HEK293T (cell line): ENCODE results near the gene VIPR2.

ENCODE experiments used
- ARNT ChIP-seq: fragments of 450-650 bp; IDR thresholded peaks from 2 replicates; pipeline ENCODE4 v1.6.1; 2017; ENCODE audit warnings: mild to moderate bottlenecking
- BHLHE40 ChIP-seq: fragments of 450-650 bp; IDR thresholded peaks from 2 replicates; pipeline ENCODE4 v1.6.1; 2016; ENCODE audit warnings: mild to moderate bottlenecking, moderate library complexity, borderline replicate concordance
- NFRKB ChIP-seq: fragments of 450-650 bp; IDR thresholded peaks from 2 replicates; pipeline ENCODE4 v1.6.1; 2016; ENCODE audit warnings: mild to moderate bottlenecking, moderate library complexity
- SUZ12 ChIP-seq: fragments of 450-650 bp; IDR thresholded peaks from 2 replicates; pipeline ENCODE4 v1.6.1; 2016; ENCODE audit warnings: mild to moderate bottlenecking

DNA sequence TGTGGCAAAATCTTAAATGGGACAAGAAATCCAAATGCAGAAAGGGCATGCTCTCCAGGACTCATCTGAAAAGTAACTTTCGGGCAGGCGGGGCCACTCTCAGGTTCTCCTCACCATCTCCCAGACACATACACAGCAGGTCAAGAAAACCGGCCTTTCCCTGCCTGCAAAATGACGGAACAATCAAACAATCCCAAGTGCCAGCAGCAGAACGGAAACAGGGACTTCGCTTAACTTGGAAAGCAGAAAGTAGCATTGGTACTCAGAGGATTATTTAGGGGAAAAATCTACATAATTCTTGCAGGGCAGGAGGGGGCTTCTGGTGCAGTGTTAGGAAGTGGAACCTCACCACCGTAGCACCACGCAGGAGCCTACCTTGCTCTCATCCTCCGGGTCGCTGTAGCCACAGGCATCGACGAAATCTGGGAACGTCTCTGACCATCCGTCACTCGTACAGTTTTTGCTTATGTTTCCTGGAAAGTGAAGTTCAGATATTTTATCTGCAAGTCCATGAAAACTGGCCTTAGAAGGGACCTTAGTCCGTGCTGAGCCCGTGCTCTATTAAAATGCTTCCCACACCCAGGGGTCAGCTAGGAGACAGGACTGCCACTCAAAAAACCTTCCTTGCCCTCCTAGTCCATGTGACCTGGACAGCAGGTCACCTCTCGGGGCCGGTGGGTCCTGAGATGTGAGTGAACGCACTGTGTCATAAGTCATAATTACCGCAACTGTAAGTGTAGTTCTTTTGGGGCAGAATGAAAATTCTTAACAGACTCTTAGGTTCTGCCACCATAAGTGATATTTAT, 41.1 kb downstream of the VIPR2 start:
- no peak for TF ChIP-seq NFRKB
- no peak for TF ChIP-seq SUZ12
- TF ChIP-seq BHLHE40 = no peak
- no peak for TF ChIP-seq ARNT
